CD4-positive, alpha-beta T cell treated with Interferon alpha-2 for 1 hour (primary cell): ENCODE measurements around the gene COLEC12.

Experiments used
- DNase-seq, 2 donors: peaks; one replicate each; pipeline ENCODE4 v3.0.0-alpha.2; 2020 to 2022

COLEC12 gene

GRCh38 chr18:354003-354402 is 146.5 kb downstream of the COLEC12 start:
- DNase-seq = no peak

DNA sequence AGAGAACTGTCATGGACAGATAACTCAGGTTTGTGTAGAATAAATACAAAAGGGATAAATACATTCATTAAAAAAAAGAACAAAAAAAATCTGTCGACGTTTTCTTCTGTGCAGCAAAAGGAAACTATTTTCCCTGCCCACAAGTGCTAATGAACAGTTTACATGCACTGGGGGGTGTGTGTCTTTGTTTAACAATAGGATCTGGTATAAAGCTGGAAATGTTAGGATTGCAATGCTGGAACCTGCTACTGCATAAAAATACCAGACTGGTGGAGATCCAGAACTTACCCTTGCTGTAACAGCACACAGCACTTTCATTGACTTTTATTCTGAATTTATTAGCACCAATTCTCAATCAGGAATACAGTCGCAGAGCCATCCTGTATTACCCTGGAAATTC is 148.1 kb downstream of the COLEC12 start:
- DNase-seq = no peak

DNA sequence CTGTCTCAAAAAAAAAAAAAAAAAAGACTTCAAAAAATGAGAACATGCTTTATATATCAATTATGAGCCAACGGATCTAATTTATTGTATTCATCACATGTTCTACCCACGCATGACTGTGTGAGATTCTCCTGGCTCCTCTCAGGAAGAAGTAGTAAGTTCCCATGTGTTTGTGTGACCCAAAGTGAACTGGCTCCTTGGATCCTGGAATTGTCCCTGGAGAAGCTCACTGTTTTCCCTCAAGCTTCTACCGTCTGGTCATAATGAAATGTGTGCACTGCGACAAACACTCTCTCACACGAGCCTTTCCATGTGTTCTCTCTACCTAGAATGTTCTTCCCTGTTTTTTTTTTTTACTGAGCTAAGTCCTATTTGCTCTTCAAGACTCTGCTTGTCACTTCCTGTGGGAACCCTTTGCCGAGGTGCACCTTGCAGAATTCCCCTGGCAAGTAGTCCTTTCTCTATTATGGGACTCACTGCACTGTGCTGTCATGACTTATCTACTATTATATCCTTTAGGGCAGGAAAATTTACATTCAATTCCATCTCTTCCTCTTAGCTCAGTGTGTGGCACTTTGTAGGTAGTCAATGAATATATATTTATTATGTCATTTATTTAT is 149.4 kb downstream of the COLEC12 start:
- DNase-seq = no peak

- no peak for DNase-seq
Observed at GRCh38 chr18:346600-346999, 153.9 kb downstream of the COLEC12 start.

GRCh38 chr18:341102-341501 is 159.4 kb downstream of the COLEC12 start:
- no peak for DNase-seq

DNA sequence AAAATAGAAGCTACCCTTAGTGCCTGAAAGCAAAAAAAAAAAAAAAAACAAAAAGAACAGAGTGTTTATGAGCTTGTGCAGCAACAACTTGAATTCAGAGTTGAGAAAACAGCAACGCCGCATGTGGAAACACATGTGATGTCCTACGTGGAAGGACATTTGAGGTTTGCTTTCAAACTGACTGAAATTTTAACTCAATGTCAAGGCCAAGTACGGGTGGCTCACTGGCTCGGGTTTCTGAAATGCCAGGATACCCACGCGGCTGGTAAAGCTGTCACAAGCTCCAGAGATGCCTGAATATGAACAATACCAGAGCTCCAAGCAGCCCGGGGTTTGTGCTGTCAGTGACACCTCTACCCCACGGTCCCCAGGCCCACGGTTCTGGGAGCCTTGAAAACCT is 160.5 kb downstream of the COLEC12 start:
- no peak for DNase-seq

DNA sequence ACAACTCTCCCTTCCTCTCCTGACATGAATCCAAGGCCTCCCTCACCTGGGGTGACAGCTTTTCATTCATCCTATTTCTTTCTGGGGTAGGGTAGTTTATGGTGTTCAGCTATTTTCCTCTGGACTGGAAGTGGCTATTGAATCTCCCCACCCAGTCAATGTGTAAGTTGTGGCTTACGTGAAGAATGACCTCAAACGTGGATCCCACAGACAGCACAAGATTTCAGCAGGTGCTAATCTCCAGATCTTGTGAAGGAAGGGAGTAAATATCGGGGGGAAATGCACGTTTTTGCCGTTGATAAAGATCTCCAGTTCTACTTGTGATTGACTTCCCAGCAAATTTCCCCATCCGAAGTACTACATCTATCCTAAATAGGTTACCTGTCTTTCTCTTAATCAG is 161.3 kb downstream of the COLEC12 start:
- DNase-seq = no peak

GRCh38 chr18:336713-337112 is 163.8 kb downstream of the COLEC12 start:
- no peak for DNase-seq

DNA sequence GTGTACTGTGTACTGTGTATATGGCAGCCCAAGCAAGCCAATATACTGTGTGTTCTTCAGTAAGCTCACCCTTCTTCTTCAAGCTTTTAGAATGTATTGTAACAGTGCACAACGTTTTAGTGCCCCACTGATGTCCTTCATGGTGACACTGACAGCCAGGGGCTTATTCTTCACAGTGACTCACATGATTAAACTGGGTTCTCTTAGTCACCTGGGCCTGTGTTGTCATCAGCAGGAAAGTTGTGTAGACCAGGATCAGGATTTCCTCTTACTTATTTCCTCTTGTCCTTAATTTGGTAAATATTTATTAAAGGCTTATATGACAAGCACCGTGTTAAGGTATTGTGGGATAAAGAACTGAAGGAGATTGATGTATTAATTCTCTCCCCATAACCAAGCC is 164.8 kb downstream of the COLEC12 start:
- DNase-seq = no peak

DNA sequence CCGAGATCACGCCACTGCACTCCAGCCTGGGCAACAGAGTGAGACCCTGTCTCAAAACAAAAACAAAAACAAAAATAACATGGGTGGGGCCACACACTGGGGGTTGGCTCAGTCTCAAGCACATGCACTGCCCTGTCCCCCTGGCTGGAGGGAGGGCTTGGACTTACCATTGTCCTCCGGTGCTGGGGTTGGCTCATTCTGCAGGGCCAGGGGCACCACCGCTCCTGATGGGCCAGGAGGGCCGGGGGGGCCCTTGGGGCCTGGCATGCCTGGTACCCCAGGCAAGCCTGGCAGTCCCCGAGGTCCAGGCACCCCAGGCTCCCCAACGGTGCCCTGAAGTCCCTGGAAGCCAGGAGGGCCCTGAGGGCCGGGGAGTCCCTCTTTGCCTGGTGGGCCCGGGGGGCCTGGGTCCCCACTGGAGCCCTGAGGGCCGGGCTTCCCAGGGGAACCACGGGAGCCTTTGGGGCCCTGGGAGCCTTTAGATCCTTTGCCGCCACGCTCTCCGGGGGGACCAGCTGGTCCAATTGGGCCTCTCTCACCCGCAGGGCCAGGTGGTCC is 165.8 kb downstream of the COLEC12 start:
- DNase-seq = no peak

- DNase-seq = no peak
Observed at GRCh38 chr18:332721-333510, 167.6 kb downstream of the COLEC12 start.

DNA sequence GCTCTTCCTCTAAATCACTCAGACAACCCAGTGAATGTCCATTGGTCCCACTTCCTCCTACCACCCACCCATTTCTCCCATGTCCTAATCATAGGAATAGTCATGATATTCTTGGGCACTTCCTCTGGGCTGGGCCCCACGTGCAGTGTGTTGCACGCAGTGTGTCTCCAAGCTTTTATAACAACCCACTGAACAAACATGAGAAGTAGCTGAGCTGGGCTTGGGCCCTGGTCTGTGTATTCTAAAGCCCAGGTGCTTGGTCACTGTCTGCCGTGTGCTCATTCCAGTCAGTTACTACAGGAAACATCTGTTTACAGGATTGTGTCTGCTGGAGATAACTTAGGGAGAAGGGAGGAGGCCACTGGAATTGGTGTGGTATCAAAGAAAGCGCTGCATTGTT is 168.5 kb downstream of the COLEC12 start:
- no peak for DNase-seq

GRCh38 chr18:331221-331821 is 169.2 kb downstream of the COLEC12 start:
- DNase-seq = no peak

DNA sequence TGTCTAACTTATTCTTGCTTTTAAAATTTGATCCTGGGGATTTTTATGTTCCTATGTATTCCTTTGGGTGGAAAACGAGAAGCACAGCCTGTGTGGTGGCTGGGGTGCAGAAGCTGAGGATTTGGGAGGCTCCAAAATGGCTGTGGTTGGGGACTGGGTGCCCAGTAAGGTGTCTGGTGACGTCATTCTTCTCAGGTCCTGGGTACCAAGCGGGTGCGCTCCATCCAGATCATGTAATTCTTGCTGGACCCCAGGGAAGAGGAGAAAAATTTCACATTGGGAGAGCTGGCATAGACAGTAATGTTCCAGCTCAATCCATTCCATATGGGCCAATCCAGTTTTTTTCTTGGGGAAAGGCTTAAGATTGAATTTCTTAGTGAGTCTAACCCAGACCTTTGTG is 171.6 kb downstream of the COLEC12 start:
- DNase-seq = no peak

DNA sequence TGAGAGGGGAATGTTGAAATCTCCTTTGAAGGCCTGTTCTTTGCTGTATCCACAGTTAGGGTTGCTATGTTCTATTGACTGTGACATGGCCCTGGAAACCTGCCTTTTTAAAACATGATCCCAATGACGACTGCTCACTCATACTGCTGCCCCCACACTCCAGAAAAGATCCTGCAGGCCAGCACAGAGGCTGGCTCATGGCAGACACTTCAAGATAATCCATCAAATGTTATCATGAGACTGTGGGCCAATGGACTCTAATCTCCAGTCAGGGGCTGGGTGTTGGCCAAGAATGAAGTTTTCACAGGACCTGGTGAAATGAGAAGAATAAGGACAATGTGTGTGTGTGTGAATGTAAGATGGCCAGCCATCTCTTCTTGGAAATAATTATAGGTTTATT is 173.7 kb downstream of the COLEC12 start:
- DNase-seq = no peak

- no peak for DNase-seq
Observed at GRCh38 chr18:323253-323622, 177.3 kb downstream of the COLEC12 start.

GRCh38 chr18:321865-322467 is 178.5 kb downstream of the COLEC12 start:
- DNase-seq = no peak

- DNase-seq = no peak
Observed at GRCh38 chr18:320155-320554, 180.3 kb downstream of the COLEC12 start.

DNA sequence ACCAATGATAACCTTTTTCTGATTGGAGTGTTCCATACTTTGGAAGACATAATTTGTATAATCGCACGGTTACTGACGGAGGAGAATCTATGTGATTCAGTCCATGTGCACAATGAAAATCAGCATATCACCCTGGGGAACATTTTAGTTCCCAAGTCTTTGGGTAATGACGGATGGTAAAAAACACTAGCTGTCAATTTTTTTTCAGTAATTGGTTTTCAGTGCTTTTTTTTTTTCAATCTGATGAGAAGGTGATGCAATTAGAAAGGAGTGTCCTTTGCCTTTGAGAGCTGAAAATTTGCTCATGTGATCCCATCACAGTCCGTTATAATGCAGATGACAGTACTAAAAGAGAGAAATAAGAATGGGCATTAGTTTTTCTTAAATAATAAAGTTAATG is 180.8 kb downstream of the COLEC12 start:
- DNase-seq = no peak

- no peak for DNase-seq
Observed at GRCh38 chr18:318791-319291, 181.7 kb downstream of the COLEC12 start.

DNA sequence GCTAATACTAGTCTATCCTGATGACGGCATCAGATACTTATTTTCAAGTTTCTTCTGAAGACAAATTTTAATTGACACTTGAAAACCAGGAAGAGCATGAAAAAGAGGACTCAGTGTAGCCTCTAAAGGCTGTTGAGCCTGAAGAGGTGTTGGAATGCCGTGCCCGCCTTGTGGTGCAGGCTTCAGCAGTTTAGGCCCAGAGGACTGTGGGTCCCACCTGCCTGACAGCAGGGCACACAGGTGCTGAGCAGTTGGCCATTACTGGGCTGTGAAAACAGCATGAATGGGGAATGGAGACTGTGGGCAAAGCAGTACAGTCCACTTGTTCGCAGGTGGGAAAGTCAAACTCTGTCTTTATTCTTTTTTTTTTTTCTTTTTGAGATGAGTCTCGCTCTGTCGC is 182.9 kb downstream of the COLEC12 start:
- no peak for DNase-seq

DNA sequence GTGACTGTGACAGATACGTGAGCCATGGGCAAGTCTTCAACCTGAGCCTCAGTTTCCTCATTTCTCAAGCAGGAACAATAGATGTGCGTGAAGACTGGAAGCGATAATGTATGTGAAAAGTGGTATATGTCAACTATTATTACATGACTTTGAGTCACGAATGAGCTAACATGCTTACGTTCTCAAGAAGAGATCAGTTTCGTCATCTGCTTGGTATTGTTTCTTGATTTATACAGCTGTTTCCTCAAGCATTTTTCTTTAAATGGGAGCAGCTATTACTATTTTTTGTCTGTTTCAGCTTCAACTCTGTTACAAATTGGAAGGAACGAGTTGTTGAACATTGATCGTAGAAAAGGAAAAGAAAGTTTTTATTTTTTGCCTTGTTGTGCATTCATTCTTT is 184.1 kb downstream of the COLEC12 start:
- DNase-seq = no peak

DNA sequence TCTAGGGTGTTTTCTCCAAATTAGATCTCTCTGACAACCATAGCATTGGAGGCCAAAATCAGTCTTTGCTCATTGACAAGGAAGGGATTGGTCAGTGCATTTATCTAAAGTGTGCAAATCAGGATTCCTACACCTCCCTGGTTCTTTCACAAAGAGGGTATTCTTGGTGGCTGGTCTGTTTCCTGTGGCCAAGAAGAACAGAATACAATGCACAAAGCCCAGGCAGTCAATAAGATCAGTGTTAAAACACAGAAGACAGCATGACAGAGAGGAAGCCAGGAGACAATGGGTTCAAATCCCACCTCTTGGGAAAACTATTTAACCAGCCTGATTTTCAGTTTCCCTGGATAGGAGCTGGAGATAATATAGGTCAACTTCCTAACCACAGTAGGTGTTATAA is 186.6 kb downstream of the COLEC12 start:
- no peak for DNase-seq

DNA sequence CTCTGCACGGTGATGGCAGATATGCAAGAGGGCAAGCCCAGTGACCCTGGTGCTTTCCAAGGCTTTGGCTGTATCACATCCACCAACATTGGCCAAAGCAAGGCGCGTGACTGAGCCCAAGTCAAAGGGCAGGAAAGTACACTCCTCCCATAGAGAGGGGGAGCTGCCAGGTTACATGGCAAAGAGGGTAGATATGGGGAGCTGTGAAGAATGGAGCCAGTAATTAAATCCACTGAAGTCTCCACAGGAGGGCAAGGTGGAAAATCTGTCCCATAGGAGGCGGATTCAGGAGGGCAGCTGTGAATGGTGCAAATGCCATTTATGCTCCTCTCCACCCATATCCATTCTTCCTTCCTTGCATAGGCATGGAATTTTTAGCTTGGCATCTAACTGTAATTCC is 188.1 kb downstream of the COLEC12 start:
- DNase-seq = no peak
